ENCODE data around the gene OPHN1.
"Not testable (repeated sequence)": the region's sequence is repeated elsewhere in the genome, so short reads cannot be mapped to it uniquely, and the experiment has no call there.

OPHN1 gene

GRCh38 chrX:68132749-68133148, 300.5 kb downstream of the OPHN1 start:
- no peak for DNase-seq

- DNase-seq, result no peak
These were observed 311.5 kb downstream of the OPHN1 start for GRCh38 chrX:68121835-68122234.

GRCh38 chrX:68121371-68121770, 311.9 kb downstream of the OPHN1 start:
- no peak for DNase-seq

GRCh38 chrX:68115371-68115770, 317.9 kb downstream of the OPHN1 start:
- no peak for DNase-seq

- DNase-seq, result no peak
These were observed 318.6 kb downstream of the OPHN1 start for GRCh38 chrX:68114573-68115129.

GRCh38 chrX:68113837-68114572, 319.3 kb downstream of the OPHN1 start:
- DNase-seq, result no peak

GRCh38 chrX:68112321-68112720, 321.0 kb downstream of the OPHN1 start:
- DNase-seq, result no peak

GRCh38 chrX:68109162-68109561, 324.1 kb downstream of the OPHN1 start:
- DNase-seq, result no peak

GRCh38 chrX:68098431-68098830, 334.9 kb downstream of the OPHN1 start:
- no peak for DNase-seq

GRCh38 chrX:68090266-68090665, 343.0 kb downstream of the OPHN1 start:
- no peak for DNase-seq

- no peak for DNase-seq
These were observed 345.8 kb downstream of the OPHN1 start for GRCh38 chrX:68087526-68087925.

- DNase-seq, result no peak
These were observed 346.6 kb downstream of the OPHN1 start for GRCh38 chrX:68086709-68087108.

GRCh38 chrX:68084765-68085164, 348.5 kb downstream of the OPHN1 start:
- no peak for DNase-seq

- DNase-seq, result no peak
These were observed 349.8 kb downstream of the OPHN1 start for GRCh38 chrX:68083510-68083909.

GRCh38 chrX:68079961-68080360, 353.3 kb downstream of the OPHN1 start:
- no peak for DNase-seq

- DNase-seq, result not testable (repeated sequence)
These were observed 354.5 kb downstream of the OPHN1 start for GRCh38 chrX:68078801-68079200.

GRCh38 chrX:68077378-68077777, 355.9 kb downstream of the OPHN1 start:
- no peak for DNase-seq

GRCh38 chrX:68072041-68072440, 361.3 kb downstream of the OPHN1 start:
- no peak for DNase-seq

- not testable (repeated sequence) for DNase-seq
These were observed 363.2 kb downstream of the OPHN1 start for GRCh38 chrX:68070119-68070518.

- no peak for DNase-seq
These were observed 372.1 kb downstream of the OPHN1 start for GRCh38 chrX:68061206-68061535.

GRCh38 chrX:68060506-68061205, 372.6 kb downstream of the OPHN1 start:
- no peak for DNase-seq

- DNase-seq, result no peak
These were observed 373.8 kb downstream of the OPHN1 start for GRCh38 chrX:68059469-68059868.

GRCh38 chrX:68049466-68049865, 383.8 kb downstream of the OPHN1 start:
- no peak for DNase-seq

GRCh38 chrX:68048774-68049173, 384.5 kb downstream of the OPHN1 start:
- no peak for DNase-seq

All from NCI-H187 treated with DMSO at 0.1 percent for 48 hours (cell line).